HepG2 (cell line): ENCODE measurements around the gene CCN6. TPM values are rescaled to one million over a fixed set of nuclear protein-coding genes. Genes with fewer than 3 reads are reported as not detected.
"Not testable (repeated sequence)": the region's sequence is repeated elsewhere in the genome, so short reads cannot be mapped to it uniquely, and the experiment has no call there.

Experiments used
- ATAC-seq: fragments of 200-7000 bp; cut with Tn5 transposase; 3 replicates; pipeline ENCODE4 v1.9.1; 2020; ENCODE audit warnings: mild to moderate bottlenecking, moderate library complexity
- BruUV-seq: library from RNA; stranded (reverse); fragments of 400-500 nt; replicated peaks from 2 replicates; lab custom pipeline; 2021; lab: Mats Ljungman, UMichigan
- CTCF ChIA-PET: fragments of 300-600 bp; formaldehyde crosslinking; extraction: SDS; loops from one replicate; lab custom pipeline; 2021; ENCODE audit warnings: low total read pairs, inconsistent platforms, low intra/inter-chr PET ratio; lab: Yijun Ruan, JAX
- POLR2A ChIA-PET: fragments of 350-600 bp; sonication (Branson Sonifier 250); formaldehyde crosslinking; loops from one replicate; lab custom pipeline; 2020; ENCODE audit warnings: antibody characterized with exemption, inconsistent platforms; lab: Yijun Ruan, JAX
- DNase-seq: peaks from one replicate; pipeline ENCODE4 v3.0.0-alpha.2; 2015; ENCODE audit warnings: low spot score
- FAIRE-seq: peaks from 3 replicates; lab custom pipeline; 2011; peaks lifted over from hg19 to GRCh38; lab: Jason Lieb, UNC
- H2AFZ ChIP-seq: one replicate; pipeline ENCODE4 v1.6.1; 2011; ENCODE audit warnings: low read length, inconsistent platforms
- H3K27ac ChIP-seq: fragments of 300-600 bp; 3 replicates; pipeline ENCODE4 v1.8.0; 2011; ENCODE audit warnings: mixed run types, mild to moderate bottlenecking, mixed read lengths, low read length, inconsistent platforms; ENCODE audit not compliant: insufficient read depth; ENCODE audit errors: extremely low read length
- H3K27me3 ChIP-seq, 2 experiments: fragments of 200-600 bp in 1 of 2; 2 replicates in 1 of 2; 3 replicates in 1 of 2; pipeline versions ENCODE4 v1.6.0 to v1.8.0; 2011; ENCODE audit warnings: low read length in 2 of 2, mild to moderate bottlenecking in 2 of 2, moderate library complexity in 2 of 2, inconsistent platforms in 1 of 2; ENCODE audit not compliant: insufficient read depth in 2 of 2, control insufficient read depth in 1 of 2
- H3K36me3 ChIP-seq, 2 experiments: fragments of 200-600 bp in 1 of 2; replicated peaks in 1 of 2; 2 replicates in 1 of 2; 3 replicates in 1 of 2; pipeline versions ENCODE4 v1.5.1 to v1.8.0; 2011; ENCODE audit warnings: low read length in 2 of 2, inconsistent platforms in 1 of 2; ENCODE audit not compliant: insufficient read depth in 2 of 2, control insufficient read depth in 1 of 2
- H3K4me1 ChIP-seq: 2 replicates; pipeline ENCODE4 v1.5.1; 2012; ENCODE audit warnings: low read length, inconsistent platforms; ENCODE audit not compliant: insufficient read depth
- H3K4me2 ChIP-seq: 2 replicates; pipeline ENCODE4 v1.6.0; 2011; ENCODE audit warnings: low read depth, low read length, inconsistent platforms
- H3K4me3 ChIP-seq, 3 experiments: fragments of 200-600 bp in 1 of 3; sonication (generic), shearing (Covaris generic) in 1 of 3; replicated peaks in 1 of 3; 2 replicates each; pipeline ENCODE4 v1.5.1; 2011 to 2016; ENCODE audit warnings: low read length in 3 of 3, inconsistent platforms in 2 of 3, low read depth in 2 of 3, mild to moderate bottlenecking in 2 of 3, control low read depth in 1 of 3, mixed read lengths in 1 of 3; ENCODE audit not compliant: insufficient read depth in 1 of 3
- H3K79me2 ChIP-seq: one replicate; pipeline ENCODE4 v1.6.1; 2011; ENCODE audit warnings: low read length, inconsistent platforms; ENCODE audit not compliant: insufficient read depth
- H3K9ac ChIP-seq: 2 replicates; pipeline ENCODE4 v1.6.0; 2011; ENCODE audit warnings: mild to moderate bottlenecking, low read depth, low read length, inconsistent platforms; ENCODE audit not compliant: insufficient read depth
- H3K9me3 ChIP-seq: 2 replicates; pipeline ENCODE4 v1.5.1; 2012; ENCODE audit warnings: mild to moderate bottlenecking, low read length
- H4K20me1 ChIP-seq: 2 replicates; pipeline ENCODE4 v1.6.0; 2011; ENCODE audit warnings: inconsistent platforms, mild to moderate bottlenecking, low read length, moderate library complexity; ENCODE audit not compliant: insufficient read depth
- DNMT3B ChIP-seq: conservative IDR thresholded peaks from 2 replicates; pipeline ENCODE4 v1.6.1; 2016; ENCODE audit warnings: missing biosample characterization, control low read depth
- HNF1B ChIP-seq: sonication (generic); formaldehyde crosslinking; IDR thresholded peaks from 2 replicates; pipeline ENCODE4 v1.5.1; 2020; ENCODE audit warnings: mild to moderate bottlenecking, moderate library complexity, missing genetic modification reagents
- MAFF ChIP-seq: IDR thresholded peaks from 2 replicates; pipeline ENCODE4 v1.6.1; 2011; ENCODE audit warnings: low read depth, low read length, improper control_type of control experiment
- MAFK ChIP-seq, 2 experiments: IDR thresholded peaks in 1 of 2; conservative IDR thresholded peaks in 1 of 2; 2 replicates each; pipeline ENCODE4 v1.6.1; 2011; ENCODE audit warnings: improper control_type of control experiment in 2 of 2, low read length in 2 of 2
- PHF20 ChIP-seq: sonication (generic); formaldehyde crosslinking; IDR thresholded peaks from 2 replicates; pipeline ENCODE4 v1.5.0; 2020; ENCODE audit warnings: mild to moderate bottlenecking, missing genetic modification reagents
- ZNF841 ChIP-seq: sonication (generic); formaldehyde crosslinking; IDR thresholded peaks from 2 replicates; pipeline ENCODE4 v1.8.1; 2023; ENCODE audit warnings: missing genetic modification reagents, borderline replicate concordance
- WGBS: methylation state at CpG from one replicate; pipeline ENCODE4 v1.1.6; 2017; ENCODE audit warnings: low lambda C conversion rate; 5-methylcytosine and 5-hydroxymethylcytosine counted together
- in situ Hi-C: cut with HindIII; loops from 2 replicates; pipeline ENCODE4 v1.10.0; 2017; ENCODE audit warnings: low pct_unique_long_range_greater_than_20kb; ENCODE audit not compliant: extremely low pct_ligation_motif_present
- intact Hi-C: fragments of 100-400 bp; cut with micrococcal nuclease; formaldehyde crosslinking; loops from one replicate; pipeline ENCODE4 v1.10.0; 2022; ENCODE audit not compliant: unreplicated experiment
- polyA plus RNA-seq, 8 experiments: library from polyadenylated mRNA; depleted of rRNA in 3 of 8; stranded (reverse) in 7 of 8; unstranded in 1 of 8; fragments of >200 nt; fragmentation: Illumina TruSeq in 4 of 8; extraction: Trizol in 4 of 8; gene quantifications; 2 replicates each; pipeline versions ENCODE4 v1.2.1 to v1.2.3, GENCODE V29; 2011 to 2016; ENCODE audit warnings: low read depth in 4 of 8, missing spikeins in 1 of 8, mixed read lengths in 1 of 8; ENCODE audit not compliant: insufficient read depth in 1 of 8
- total RNA-seq, 5 experiments: library from RNA; depleted of rRNA; stranded (reverse); fragments of >200 nt; fragmentation: Illumina TruSeq; extraction: Trizol; gene quantifications; 2 replicates each; pipeline ENCODE4 v1.2.3, GENCODE V29; 2016; ENCODE audit warnings: low read depth in 1 of 5

Gene CCN6
- total and polyA plus RNA-seq, 2 of the 13 experiments (the other 11 are each of a cell fraction or from before 2014, with no cell fraction given), result not detected

- POLR2A ChIA-PET, result no interaction called here
- in situ Hi-C loops, result no loop called here
Measured at GRCh38 chr6:112050429-112050828, 3.5 kb upstream of the CCN6 start.

GRCh38 chr6:112051251-112051740 is 2.6 kb upstream of the CCN6 start:
- POLR2A ChIA-PET, intact Hi-C loops, H4K20me1 ChIP-seq, in situ Hi-C loops, H3K9me3 ChIP-seq, CTCF ChIA-PET, H2AFZ ChIP-seq, DNase-seq, H3K79me2 ChIP-seq, H3K36me3 ChIP-seq, ATAC-seq, H3K9ac ChIP-seq, H3K27ac ChIP-seq, H3K4me2 ChIP-seq, H3K4me3 ChIP-seq, FAIRE-seq, BruUV-seq: not testable (repeated sequence)
- H3K4me1 ChIP-seq, result peaks cover 18% of the 10 kb centered on the region; the same call in 1 of the 2 replicates
- peaks cover 0 to 11% of the 10 kb centered on the region in 2 experiments; a peak in 2 of 5 replicates for H3K27me3 ChIP-seq
- 45% methylated on average over 4 of the region's 4 CpGs for WGBS

More at GRCh38 chr6:112050429-112050828, 3.5 kb upstream of the CCN6 start:
- WGBS, result 64% methylated on average over 5 of the region's 5 CpGs
- FAIRE-seq (no peak), DNase-seq (no peak), ATAC-seq (no peak)
- Histone ChIP-seq H3K9me3 (no peaks in the 10 kb centered on the region), H4K20me1 (no peaks in the 10 kb centered on the region), H3K9ac (no peak overlapping the region), H3K4me2 (no peak overlapping the region), H3K4me1 (peaks cover 18% of the 10 kb centered on the region; the same call in 1 of the 2 replicates), H3K79me2 (no peaks in the 10 kb centered on the region), H2AFZ (no peak overlapping the region), H3K27ac (no peak overlapping the region), H3K27me3 (peaks cover 0 to 11% of the 10 kb centered on the region in 2 experiments; a peak in 2 of 5 replicates), H3K4me3 (no peak overlapping the region), H3K36me3 (no peaks in the 10 kb centered on the region)
- no peak for TF ChIP-seq DNMT3B (CRISPR knock-in tag)
- TF ChIP-seq MAFF, result peak; percentile 22; the same call in 1 of the 2 replicates
- TF ChIP-seq MAFK (conservative IDR thresholded peaks at IDR 0.05 in 1 of 2, IDR thresholded peaks at IDR 0.05 in 1 of 2; ENCODE audit: low read length in 2 of 2), result peak; percentile 51 to 58
- TF ChIP-seq HNF1B (CRISPR knock-in tag), result no peak
- TF ChIP-seq PHF20 (CRISPR knock-in tag), result no peak
- TF ChIP-seq ZNF841, result no peak
- intact Hi-C loops, result no loop called here
- CTCF ChIA-PET, result no interaction called here
- no TSS peak for BruUV-seq
